Measurements from ENCODE around the gene ARPC4.

The ARPC4 gene

GRCh38 chr3:9792405-9793160, at the start of gene ARPC4, which contains the start of gene TADA3:
Gene ARPC4, plus strand, starts transcription at chr3:9793082. Its CDS starts 40 bp downstream, at chr3:9793122.
Gene TADA3, minus strand, starts transcription at chr3:9792473. Its CDS starts 1,007 bp downstream, at chr3:9791466.
- DNase-seq = peak; percentile 94

DNA sequence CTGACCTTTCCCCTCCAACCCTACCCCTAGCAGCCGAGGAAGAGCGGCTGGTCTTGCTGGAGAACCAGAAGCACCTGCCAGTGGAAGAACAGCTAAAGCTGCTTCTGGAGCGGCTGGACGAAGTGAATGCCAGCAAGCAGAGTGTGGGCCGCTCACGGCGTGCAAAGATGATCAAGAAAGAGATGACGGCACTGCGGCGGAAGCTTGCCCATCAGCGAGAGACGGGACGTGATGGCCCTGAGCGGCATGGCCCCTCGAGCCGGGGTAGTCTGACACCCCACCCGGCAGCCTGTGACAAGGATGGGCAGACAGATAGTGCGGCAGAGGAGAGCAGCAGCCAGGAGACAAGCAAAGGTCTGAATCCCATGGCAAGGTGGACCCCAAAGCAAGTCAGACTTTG, 49.3 kb upstream of the ARPC4 start:
- no peak for DNase-seq

DNA sequence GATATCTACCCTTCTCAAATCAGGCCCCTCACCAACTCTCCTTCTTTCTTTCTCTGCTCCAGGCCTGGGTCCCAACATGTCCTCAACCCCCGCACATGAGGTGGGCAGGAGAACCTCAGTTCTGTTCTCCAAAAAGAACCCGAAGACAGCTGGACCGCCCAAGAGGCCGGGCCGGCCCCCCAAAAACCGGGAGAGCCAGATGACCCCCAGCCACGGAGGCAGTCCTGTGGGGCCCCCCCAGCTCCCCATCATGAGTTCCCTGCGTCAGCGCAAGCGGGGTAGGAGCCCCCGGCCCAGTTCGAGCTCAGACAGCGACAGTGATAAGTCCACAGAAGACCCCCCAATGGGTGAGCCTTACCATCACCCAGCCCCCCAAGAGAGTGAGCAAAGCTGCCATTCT, 48.7 kb upstream of the ARPC4 start:
- DNase-seq = no peak

- no peak for DNase-seq
Observed at GRCh38 chr3:9745521-9745920, 47.4 kb upstream of the ARPC4 start.

GRCh38 chr3:9746330-9746729, 46.6 kb upstream of the ARPC4 start:
- DNase-seq = peak; percentile 8

DNA sequence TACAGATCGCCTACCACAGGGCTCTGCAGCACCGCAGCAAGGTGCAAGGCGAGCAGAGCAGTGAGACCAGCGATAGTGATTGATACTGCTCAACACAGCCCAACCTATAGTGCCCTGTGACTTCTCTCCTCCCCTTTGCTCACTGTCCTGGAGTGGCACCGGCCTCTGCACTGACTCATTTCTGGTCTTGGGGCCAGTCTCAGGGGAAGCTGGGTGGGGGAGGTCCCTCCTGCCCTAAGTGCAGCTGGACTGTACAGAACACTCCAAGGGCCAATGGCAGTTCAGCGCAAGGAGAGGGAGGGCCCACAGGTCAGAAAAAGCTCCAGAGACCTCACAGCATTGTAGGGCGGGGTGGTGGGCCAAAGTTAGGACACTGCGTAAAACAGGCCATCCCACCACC, 45.6 kb upstream of the ARPC4 start:
- no peak for DNase-seq

DNA sequence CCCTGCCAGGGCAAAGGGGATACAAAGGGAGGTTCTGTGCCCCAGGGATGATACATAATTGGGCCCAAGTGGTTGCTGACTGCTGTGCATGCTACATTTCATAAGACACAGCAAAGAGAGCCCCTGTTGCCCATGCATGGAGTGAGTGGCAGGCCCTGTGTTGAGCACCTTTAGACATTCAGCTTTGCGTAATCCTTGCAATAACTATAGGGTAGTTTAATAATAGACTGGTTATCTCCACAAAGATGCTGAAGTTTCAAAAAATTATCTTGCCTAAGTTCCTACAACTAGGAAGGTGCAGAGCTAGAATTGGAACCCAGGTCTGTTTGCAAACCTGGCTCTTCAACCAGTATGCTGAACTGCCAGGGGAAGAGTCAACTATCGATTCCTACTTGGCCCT, 44.9 kb upstream of the ARPC4 start:
- DNase-seq = no peak

GRCh38 chr3:9749296-9749644, 43.6 kb upstream of the ARPC4 start:
- DNase-seq = no peak

GRCh38 chr3:9749645-9750555, 43.0 kb upstream of the ARPC4 start, which contains the start of gene OGG1:
Gene OGG1, plus strand, starts transcription at chr3:9749952. Its CDS starts 335 bp downstream, at chr3:9750287.
- peak; percentile 98 for DNase-seq

- no peak for DNase-seq
Observed at GRCh38 chr3:9750556-9751411, 42.1 kb upstream of the ARPC4 start.

- no peak for DNase-seq
Observed at GRCh38 chr3:9754678-9755077, 38.2 kb upstream of the ARPC4 start.

DNA sequence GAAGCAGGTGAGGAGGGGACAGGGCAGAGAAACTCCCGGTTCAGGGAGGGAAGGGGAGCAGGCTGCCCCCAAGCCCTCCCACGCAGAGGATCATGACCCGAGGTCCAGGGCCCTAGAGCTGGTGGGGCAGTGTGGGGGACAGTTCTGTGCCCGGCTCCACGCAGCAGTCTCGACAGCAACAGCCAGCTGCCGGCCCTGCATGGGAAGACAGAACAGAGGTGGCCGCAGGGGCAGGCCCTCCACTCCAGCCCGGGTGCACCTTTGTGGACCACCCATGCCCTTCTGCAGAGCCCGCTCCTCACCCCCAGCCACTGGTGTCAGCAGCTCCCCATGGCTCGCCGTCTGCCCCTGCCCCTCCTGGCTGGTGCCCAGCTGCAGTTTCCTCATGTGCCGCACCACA, 35.5 kb upstream of the ARPC4 start:
- no peak for DNase-seq

GRCh38 chr3:9760779-9761505, 31.9 kb upstream of the ARPC4 start:
- DNase-seq = no peak

DNA sequence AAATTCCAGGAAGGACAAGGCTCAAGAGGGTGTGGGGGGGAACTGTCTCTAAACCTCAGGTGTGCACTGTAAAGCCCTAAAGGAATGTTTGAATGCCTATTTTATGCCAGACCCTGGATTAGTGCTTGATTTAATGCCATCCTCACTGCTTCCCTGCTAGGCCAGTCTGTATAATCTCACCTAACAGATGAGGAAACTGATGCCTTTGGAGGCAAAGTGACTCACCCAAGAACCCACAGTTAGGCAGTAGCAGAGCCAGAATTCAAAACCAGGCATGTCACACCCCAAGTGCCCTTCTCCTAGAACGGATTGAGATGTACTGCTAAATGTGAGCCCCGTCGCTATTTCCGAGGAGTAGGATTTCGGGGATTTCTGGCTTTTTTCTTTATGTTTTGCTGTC, 31.0 kb upstream of the ARPC4 start:
- no peak for DNase-seq

DNA sequence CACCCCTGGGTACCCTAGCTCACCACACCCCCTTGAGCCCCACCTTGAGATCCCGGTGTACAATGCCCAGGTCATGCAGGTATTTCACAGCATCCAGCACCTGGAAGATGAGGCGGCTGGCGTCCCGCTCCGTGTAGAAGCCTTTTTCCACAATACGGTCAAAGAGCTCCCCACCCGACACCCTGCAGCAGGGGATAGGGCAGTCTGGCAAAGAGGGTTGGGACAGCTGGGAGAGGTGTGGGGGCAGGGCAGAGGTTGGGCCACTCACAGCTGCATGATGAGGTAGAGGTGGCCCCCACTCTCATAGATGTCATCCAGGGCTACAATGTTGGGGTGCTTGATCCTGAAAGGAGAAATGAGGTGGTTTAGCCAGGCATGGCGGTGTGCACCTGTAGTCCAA, 30.0 kb upstream of the ARPC4 start:
- DNase-seq = no peak

DNA sequence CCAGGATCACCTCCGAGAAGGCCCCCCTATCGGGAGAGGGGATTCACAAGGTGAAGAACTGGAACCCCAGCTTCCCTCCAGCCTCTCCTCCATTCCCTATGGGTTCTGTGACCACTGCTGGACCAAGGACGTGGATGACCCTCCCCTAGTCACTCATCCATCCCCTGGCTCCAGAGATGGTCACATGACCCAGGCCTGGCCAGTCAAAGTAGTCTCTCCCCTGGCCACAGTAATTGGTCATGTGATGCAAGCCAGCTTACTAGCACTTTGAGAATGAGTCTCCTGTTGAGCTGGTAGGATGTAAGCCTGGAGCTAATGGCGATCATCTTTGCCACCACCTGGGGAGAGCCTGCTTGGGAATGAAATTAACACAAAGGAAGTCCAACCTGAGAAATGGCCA, 27.0 kb upstream of the ARPC4 start:
- no peak for DNase-seq

- no peak for DNase-seq
Observed at GRCh38 chr3:9767418-9767817, 25.5 kb upstream of the ARPC4 start.

DNA sequence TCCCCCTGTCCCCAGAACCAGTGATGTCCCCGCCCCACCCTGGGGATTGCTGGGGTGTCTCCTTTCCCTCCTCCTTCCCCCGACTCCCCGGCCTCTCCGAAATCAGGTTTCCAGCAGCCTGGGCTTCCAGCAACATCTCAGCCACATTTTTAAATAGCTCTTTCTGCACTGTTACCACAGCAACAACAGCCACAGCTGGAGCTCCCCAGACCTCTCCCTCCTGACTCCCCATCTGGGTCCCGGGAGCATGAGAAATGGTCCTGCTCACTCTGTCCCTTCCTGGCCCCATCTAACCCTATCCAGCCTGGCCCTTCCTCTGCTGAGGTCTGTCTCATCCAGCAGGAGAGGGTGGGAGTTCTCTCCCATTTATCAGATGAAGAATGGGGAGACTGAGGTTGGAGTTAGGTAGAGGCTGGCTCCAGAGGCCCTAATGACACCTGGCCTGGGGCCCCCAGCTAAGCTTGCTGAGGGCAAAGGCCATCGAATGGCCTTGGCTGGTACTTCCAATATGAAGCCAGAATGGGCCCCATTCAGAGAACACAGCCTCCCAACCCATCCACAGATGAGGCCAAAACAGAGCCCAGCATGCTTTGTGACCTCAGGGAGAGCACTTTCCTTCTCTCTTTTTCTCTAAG, 24.6 kb upstream of the ARPC4 start:
- no peak for DNase-seq

GRCh38 chr3:9769012-9769411, 23.9 kb upstream of the ARPC4 start:
- no peak for DNase-seq

GRCh38 chr3:9769426-9770275, 23.2 kb upstream of the ARPC4 start, which contains the start of gene CAMK1:
Gene CAMK1, minus strand, starts transcription at chr3:9769947. Its CDS starts 2,198 bp downstream, at chr3:9767749.
- peak; percentile 40 for DNase-seq

Measured in amniotic stem cell (primary cell).